GM12865 (cell line): Measurements from ENCODE around the gene CREB3L4.
A peak's percentile ranks its signal among the peaks of the same experiment; 100 is the strongest.

Experiments used
- DNase-seq: peaks from one replicate; pipeline ENCODE4 v3.0.0; 2010; ENCODE audit warnings: low read depth
- H3K4me3 ChIP-seq: 2 replicates; pipeline ENCODE4 v1.5.1; 2011; ENCODE audit warnings: mild to moderate bottlenecking, low read depth, low read length, control low read depth
- CTCF ChIP-seq: IDR thresholded peaks from 2 replicates; pipeline ENCODE4 v1.5.1; 2011; ENCODE audit warnings: low read length, control low read depth, low read depth, inconsistent platforms; ENCODE audit not compliant: insufficient read depth; ENCODE audit errors: missing control alignments

CREB3L4 gene

GRCh38 chr1:153985941-153986761 is 18.4 kb downstream of the CREB3L4 start, which contains the start of gene RAB13:
Gene RAB13, minus strand, starts transcription at chr1:153986339. Its CDS starts 103 bp downstream, at chr1:153986236.
- peak within 1 kb of the TSS; percentile 52 for H3K4me3 ChIP-seq
- peak; percentile 48 for DNase-seq
- no peak for TF ChIP-seq CTCF

GRCh38 chr1:153987621-153988020 is 19.9 kb downstream of the CREB3L4 start:
- peak overlapping the region; percentile 52 for H3K4me3 ChIP-seq
- no peak for DNase-seq
- no peak for TF ChIP-seq CTCF

- TF ChIP-seq CTCF, result no peak
- H3K4me3 ChIP-seq, result peak within 1 kb of the TSS; percentile 71
- peak; percentile 98 for DNase-seq
Measured at GRCh38 chr1:153990468-153991150, 22.9 kb downstream of the CREB3L4 start, which contains the start of gene RPS27. Gene RPS27, plus strand, starts transcription at chr1:153990762. Its CDS starts 35 bp downstream, at chr1:153990797.

- H3K4me3 ChIP-seq, result peak overlapping the region; percentile 71
- no peak for DNase-seq
- TF ChIP-seq CTCF, result no peak
Measured at GRCh38 chr1:153991151-153991630, 23.5 kb downstream of the CREB3L4 start.

- H3K4me3 ChIP-seq, result peak overlapping the region; percentile 71
- no peak for TF ChIP-seq CTCF
- DNase-seq, result no peak
Measured at GRCh38 chr1:153991806-153992205, 24.1 kb downstream of the CREB3L4 start.

- no peak for DNase-seq
- TF ChIP-seq CTCF, result no peak
- no peak overlapping the region for H3K4me3 ChIP-seq
Measured at GRCh38 chr1:153995202-153995601, 27.5 kb downstream of the CREB3L4 start.
